Smooth muscle cell (in vitro differentiated cells): ENCODE results near the gene NLRP5. TPM values are rescaled to one million over a fixed set of nuclear protein-coding genes. Genes with fewer than 3 reads are reported as not detected.
A peak's percentile ranks its signal among the peaks of the same experiment; 100 is the strongest.

Source experiments
- DNase-seq: peaks from one replicate; lab custom pipeline; 2025; ENCODE audit not compliant: unreplicated experiment; lab: John Stamatoyannopoulos, UW
- H2AFZ ChIP-seq: fragments of 200-600 bp; sonication (generic); 2 replicates; pipeline ENCODE4 v1.6.0; 2016; ENCODE audit warnings: antibody characterized with exemption, low read depth, mild to moderate bottlenecking
- H3F3A ChIP-seq: fragments of 200-600 bp; sonication (generic); 2 replicates; pipeline ENCODE4 v1.6.0; 2017; ENCODE audit warnings: antibody characterized with exemption, low read depth
- H3K27ac ChIP-seq: fragments of 200-600 bp; sonication (generic); 2 replicates; pipeline ENCODE4 v1.5.1; 2016; ENCODE audit warnings: low read depth, mild to moderate bottlenecking
- H3K27me3 ChIP-seq: fragments of 200-600 bp; sonication (generic); 2 replicates; pipeline ENCODE4 v1.6.1; 2016; ENCODE audit warnings: low read depth, mild to moderate bottlenecking
- H3K36me3 ChIP-seq: fragments of 200-600 bp; sonication (generic); 2 replicates; pipeline ENCODE4 v1.5.1; 2016; ENCODE audit warnings: low read depth
- H3K4me1 ChIP-seq: fragments of 200-600 bp; sonication (generic); 2 replicates; pipeline ENCODE4 v1.5.1; 2016; ENCODE audit warnings: low read depth
- H3K4me2 ChIP-seq: fragments of 200-600 bp; sonication (generic); 2 replicates; pipeline ENCODE4 v1.6.0; 2016; ENCODE audit warnings: mild to moderate bottlenecking
- H3K4me3 ChIP-seq: fragments of 200-600 bp; sonication (generic); 2 replicates; pipeline ENCODE4 v1.5.1; 2016; ENCODE audit warnings: mild to moderate bottlenecking
- H3K79me2 ChIP-seq: fragments of 200-600 bp; sonication (generic); 2 replicates; pipeline ENCODE4 v1.6.0; 2016; ENCODE audit warnings: low read depth, mild to moderate bottlenecking
- H3K9ac ChIP-seq: fragments of 200-600 bp; sonication (generic); 2 replicates; pipeline ENCODE4 v1.6.0; 2016; ENCODE audit warnings: low read depth
- H3K9me3 ChIP-seq: fragments of 200-600 bp; sonication (generic); replicated peaks from 2 replicates; pipeline ENCODE4 v1.5.1; 2016; ENCODE audit warnings: low read depth
- H4K20me1 ChIP-seq: fragments of 200-600 bp; sonication (generic); 2 replicates; pipeline ENCODE4 v1.6.0; 2016; ENCODE audit warnings: low read depth
- CTCF ChIP-seq: fragments of 200-600 bp; sonication (generic); IDR thresholded peaks from 2 replicates; pipeline ENCODE4 v1.5.1; 2017; ENCODE audit warnings: borderline replicate concordance, mild to moderate bottlenecking, antibody characterized with exemption; ENCODE audit not compliant: insufficient read depth, poor library complexity, severe bottlenecking
- WGBS: methylation state at CpG from one replicate; pipeline ENCODE4 v1.1.7; 2016; ENCODE audit warnings: low lambda C conversion rate; 5-methylcytosine and 5-hydroxymethylcytosine counted together
- polyA plus RNA-seq: library from polyadenylated mRNA; unstranded; fragments of >200 nt; fragmentation: Nextera tagmentation; extraction: Ambion mirVana; gene quantifications from 2 replicates; pipeline ENCODE4 v1.2.1, GENCODE V29; 2016
- small RNA-seq: library from RNA; depleted of rRNA; stranded (forward); fragments of <200 nt; gene quantifications from one replicate; pipeline ENCODE3, GENCODE V24; 2014
- total RNA-seq: library from RNA; depleted of rRNA; stranded (reverse); fragments of >200 nt; gene quantifications from 2 replicates; pipeline ENCODE4 v1.2.3, GENCODE V29; 2014

NLRP5 gene
- total and polyA plus RNA-seq, 2 experiments from 2014 or later: not detected

GRCh38 chr19:56110515-56111448 is 124.2 kb downstream of the NLRP5 start:
- H3K4me3 ChIP-seq: no peak overlapping the region
- peaks cover 97% of the 10 kb centered on the region for H3K79me2 ChIP-seq
- no peaks in the 10 kb centered on the region for H3K36me3 ChIP-seq
- H3K27ac ChIP-seq: peak overlapping the region; percentile 13
- H3F3A ChIP-seq: no peaks in the 10 kb centered on the region
- H3K9me3 ChIP-seq: no peaks in the 10 kb centered on the region
- no peaks in the 10 kb centered on the region for H3K27me3 ChIP-seq
- DNase-seq: peak; percentile 7
- no peak overlapping the region for H3K9ac ChIP-seq
- peak overlapping the region; percentile 33 for H3K4me2 ChIP-seq
- peaks cover 100% of the 10 kb centered on the region for H4K20me1 ChIP-seq
- WGBS: 55% methylated on average over 12 of the region's 12 CpGs
- H2AFZ ChIP-seq: no peak overlapping the region
- H3K4me1 ChIP-seq: peaks cover 21% of the 10 kb centered on the region
- TF ChIP-seq CTCF: no peak

Small RNA genes lying within 50 kb of the gene (small RNA-seq; reads per million reads assigned to genes)
- gene RF00019: not detected

Other genes with a start within 250 kb of the NLRP5 start
- not detected in 2 replicates for gene NLRP9, start 248.4 kb upstream of the NLRP5 start, total RNA-seq
- gene NLRP9, start 248.4 kb upstream of the NLRP5 start, polyA plus RNA-seq: 0.07 TPM in 1 of 2 replicates, not detected in the other
- gene RFPL4A, start 227.7 kb upstream of the NLRP5 start, total RNA-seq: not detected in 2 replicates
- not detected in 2 replicates for gene RFPL4A, start 227.7 kb upstream of the NLRP5 start, polyA plus RNA-seq
- not detected in 2 replicates for gene RFPL4AL1, start 217.7 kb upstream of the NLRP5 start, total RNA-seq
- gene RFPL4AL1, start 217.7 kb upstream of the NLRP5 start, polyA plus RNA-seq: not detected in 2 replicates
- gene NLRP11, start 154.8 kb upstream of the NLRP5 start, total RNA-seq: not detected in 2 replicates
- gene NLRP11, start 154.8 kb upstream of the NLRP5 start, polyA plus RNA-seq: not detected in 2 replicates
- gene NLRP4, start 150.2 kb upstream of the NLRP5 start, total RNA-seq: not detected in 2 replicates
- gene NLRP4, start 150.2 kb upstream of the NLRP5 start, polyA plus RNA-seq: not detected in 2 replicates
- not detected in 2 replicates for gene NLRP13, start 54.4 kb upstream of the NLRP5 start, total RNA-seq
- gene NLRP13, start 54.4 kb upstream of the NLRP5 start, polyA plus RNA-seq: not detected in 2 replicates
- gene NLRP8, start 38.9 kb upstream of the NLRP5 start, total RNA-seq: not detected in 2 replicates
- gene NLRP8, start 38.9 kb upstream of the NLRP5 start, polyA plus RNA-seq: not detected in 2 replicates
- gene ZNF787, start 134.5 kb downstream of the NLRP5 start, total RNA-seq: 7.4 and 10.0 TPM in 2 replicates
- gene ZNF787, start 134.5 kb downstream of the NLRP5 start, polyA plus RNA-seq: 20.3 and 22.8 TPM in 2 replicates
- 10.8 and 20.0 TPM in 2 replicates for gene ZNF444, start 154.5 kb downstream of the NLRP5 start, total RNA-seq
- 40.6 and 55.5 TPM in 2 replicates for gene ZNF444, start 154.5 kb downstream of the NLRP5 start, polyA plus RNA-seq
- gene GALP, start 189.2 kb downstream of the NLRP5 start, total RNA-seq: not detected in 2 replicates
- gene GALP, start 189.2 kb downstream of the NLRP5 start, polyA plus RNA-seq: not detected in 2 replicates
- gene ZSCAN5B, start 211.0 kb downstream of the NLRP5 start, total RNA-seq: not detected in 2 replicates
- 0.19 TPM in 1 of 2 replicates, not detected in the other for gene ZSCAN5B, start 211.0 kb downstream of the NLRP5 start, polyA plus RNA-seq
- not detected in 2 replicates for gene ZSCAN5C, start 215.5 kb downstream of the NLRP5 start, total RNA-seq
- not detected in 2 replicates for gene ZSCAN5C, start 215.5 kb downstream of the NLRP5 start, polyA plus RNA-seq